Measurements from ENCODE around the gene ONECUT3. TPM values are rescaled to one million over a fixed set of nuclear protein-coding genes. Genes with fewer than 3 reads are reported as not detected.

ONECUT3 gene
- total and polyA plus RNA-seq, 10 of the 15 experiments (the other 5 are each of a cell fraction or from before 2014, with no cell fraction given) = not detected

- ChIA-PET POLR2A (no interaction called here), SMC1A (ENCODE audit: uncharacterized antibody, unreplicated experiment) (no interaction called here), CTCF (no interaction called here), RAD21 (ENCODE audit: unreplicated experiment) (no interaction called here)
- H3K9me3 ChIP-seq (replicated peaks; ENCODE audit: control insufficient read depth, insufficient read depth, low read length) = no peaks in the 10 kb centered on the region; the same call in 2 of the 3 replicates
- H3K79me2 ChIP-seq (ENCODE audit: control insufficient read depth, insufficient read depth, low read length) = no peaks in the 10 kb centered on the region
- H3K4me1 ChIP-seq (ENCODE audit: control insufficient read depth, insufficient read depth, low read length) = no peaks in the 10 kb centered on the region
- H4K20me1 ChIP-seq (ENCODE audit: control insufficient read depth, insufficient read depth) = no peaks in the 10 kb centered on the region
- in situ Hi-C loops (cut with MboI) = no loop called here
- no TSS peak for BruUV-seq (replicated peaks)
- ATAC-seq (no peak), DNase-seq (ENCODE audit: low read depth, low spot score) (no peak), FAIRE-seq (no peak)
- no peak overlapping the region for H2AFZ ChIP-seq (ENCODE audit: control insufficient read depth, low read depth, low read length)
- no peaks in the 10 kb centered on the region for H3K36me3 ChIP-seq (ENCODE audit: control insufficient read depth in 2 of 2, insufficient read depth in 2 of 2, low read length in 1 of 2)
- no peak overlapping the region for H3K4me2 ChIP-seq (ENCODE audit: control insufficient read depth, insufficient read depth)
- intact Hi-C loops (cut with micrococcal nuclease; ENCODE audit: unreplicated experiment) = no loop called here
- H3K9ac ChIP-seq (ENCODE audit: control insufficient read depth, insufficient read depth, low read length) = no peak overlapping the region
- no peak overlapping the region for H3K27ac ChIP-seq (ENCODE audit: control insufficient read depth, insufficient read depth)
- TF ChIP-seq PAX8 (IDR thresholded peaks at IDR 0.05) = no peak
- no peak for TF ChIP-seq RAD21 (IDR thresholded peaks at IDR 0.05; ENCODE audit: insufficient read depth, low read depth, low read length)
- no peak for TF ChIP-seq ZBTB4 (CRISPR knock-in tag; IDR thresholded peaks at IDR 0.05)
- TF ChIP-seq CHD1 (IDR thresholded peaks at IDR 0.05; ENCODE audit: low read depth, low read length) = no peak
- peaks cover 16 to 33% of the 10 kb centered on the region in 2 experiments for H3K27me3 ChIP-seq (replicated peaks in 1 of 2; ENCODE audit: control insufficient read depth in 2 of 2, insufficient read depth in 2 of 2, low read length in 1 of 2)
- H3K4me3 ChIP-seq = no peak overlapping the region
- 16% methylated on average over 56 of the region's 80 CpGs for WGBS (ENCODE audit: insufficient coverage, insufficient replicate concordance, low lambda C conversion rate, missing lambda C conversion rate)
These were observed 1.5 kb downstream of the ONECUT3 start for GRCh38 chr19:1754636-1755466.
